MG63 (cell line): Measurements from ENCODE around the gene ZNF513. TPM values are rescaled to one million over a fixed set of nuclear protein-coding genes. Genes with fewer than 3 reads are reported as not detected.

Source experiments
- DNase-seq: peaks from one replicate; pipeline ENCODE4 v3.0.0-alpha.2; 2020
- H3K27me3 ChIP-seq: fragments of 250-450 bp; sonication (Bioruptor Pico); 2 replicates; pipeline ENCODE4 v1.5.1; 2020; ENCODE audit warnings: mild to moderate bottlenecking, moderate library complexity
- H3K36me3 ChIP-seq: fragments of 250-450 bp; sonication (Bioruptor Pico); 2 replicates; pipeline ENCODE4 v1.5.1; 2020; ENCODE audit warnings: mild to moderate bottlenecking, moderate library complexity
- H3K4me3 ChIP-seq: fragments of 250-450 bp; sonication (Bioruptor Pico); 2 replicates; pipeline ENCODE4 v1.5.1; 2020; ENCODE audit warnings: mild to moderate bottlenecking, moderate library complexity
- H3K9me3 ChIP-seq: fragments of 250-450 bp; sonication (Bioruptor Pico); 2 replicates; pipeline ENCODE4 v1.5.1; 2020; ENCODE audit warnings: mild to moderate bottlenecking, moderate library complexity
- total RNA-seq: library from RNA; depleted of rRNA; stranded (reverse); fragments of >200 nt; shearing (Covaris generic); gene quantifications from 2 replicates; pipeline ENCODE4 v1.2.3, GENCODE V29; 2014; ENCODE audit warnings: low replicate concordance

Gene ZNF513
- total RNA-seq, 1 experiment from 2014 or later = 6.5 TPM

DNA sequence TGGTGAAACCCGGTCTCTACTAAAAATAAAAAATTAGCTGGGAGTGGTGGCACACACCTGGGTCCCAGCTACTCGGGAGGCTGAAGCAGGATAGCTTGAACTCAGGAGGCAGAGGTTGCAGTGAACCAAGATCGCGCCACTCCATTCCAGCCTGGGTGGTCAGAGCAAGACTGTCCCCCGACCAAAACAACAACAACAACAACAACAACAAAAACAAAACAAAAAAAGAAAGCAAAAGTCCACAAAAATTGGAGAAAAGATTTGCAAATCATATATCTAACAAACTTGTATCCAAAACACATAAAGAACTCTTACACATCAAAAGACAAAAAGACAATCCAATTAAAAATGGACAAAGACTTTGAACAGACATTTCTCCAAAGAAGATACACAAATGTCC is 18.4 kb upstream of the ZNF513 start:
- no peak for DNase-seq
- Histone ChIP-seq H3K4me3 (no peak overlapping the region), H3K36me3 (peaks cover 33% of the 10 kb centered on the region), H3K27me3 (no peaks in the 10 kb centered on the region), H3K9me3 (no peaks in the 10 kb centered on the region)

- peaks cover 22% of the 10 kb centered on the region for H3K36me3 ChIP-seq
- H3K9me3 ChIP-seq = no peaks in the 10 kb centered on the region
- H3K4me3 ChIP-seq = no peak overlapping the region
- no peaks in the 10 kb centered on the region for H3K27me3 ChIP-seq
- no peak for DNase-seq
Measured at GRCh38 chr2:27393225-27393624, 12.7 kb upstream of the ZNF513 start.

- H3K27me3 ChIP-seq = no peaks in the 10 kb centered on the region
- peaks cover 32% of the 10 kb centered on the region for H3K36me3 ChIP-seq
- no peak overlapping the region for H3K4me3 ChIP-seq
- DNase-seq = no peak
- H3K9me3 ChIP-seq = no peaks in the 10 kb centered on the region
Measured at GRCh38 chr2:27390822-27391679, 10.5 kb upstream of the ZNF513 start.

- H3K36me3 ChIP-seq = peaks cover 83% of the 10 kb centered on the region
- no peaks in the 10 kb centered on the region for H3K27me3 ChIP-seq
- no peak for DNase-seq
- H3K9me3 ChIP-seq = no peaks in the 10 kb centered on the region
- H3K4me3 ChIP-seq = no peak overlapping the region
Measured at GRCh38 chr2:27381577-27382181, 1.1 kb upstream of the ZNF513 start.

- Histone ChIP-seq H3K36me3 (peaks cover 83% of the 10 kb centered on the region), H3K9me3 (no peaks in the 10 kb centered on the region), H3K4me3 (peak overlapping the region; percentile 59), H3K27me3 (no peaks in the 10 kb centered on the region)
- DNase-seq = no peak
Measured at GRCh38 chr2:27379836-27380625, 503 bp downstream of the ZNF513 start.

GRCh38 chr2:27379383-27379835 is 1.1 kb downstream of the ZNF513 start:
- peaks cover 83% of the 10 kb centered on the region for H3K36me3 ChIP-seq

GRCh38 chr2:27378809-27379290 is 1.7 kb downstream of the ZNF513 start:
- Histone ChIP-seq H3K36me3 (peaks cover 81% of the 10 kb centered on the region), H3K27me3 (no peaks in the 10 kb centered on the region), H3K9me3 (no peaks in the 10 kb centered on the region), H3K4me3 (no peak overlapping the region)
- no peak for DNase-seq

More at GRCh38 chr2:27379383-27379835, 1.1 kb downstream of the ZNF513 start:
- DNase-seq = no peak
- Histone ChIP-seq H3K27me3 (no peaks in the 10 kb centered on the region), H3K9me3 (no peaks in the 10 kb centered on the region), H3K4me3 (peak overlapping the region; percentile 59)

DNA sequence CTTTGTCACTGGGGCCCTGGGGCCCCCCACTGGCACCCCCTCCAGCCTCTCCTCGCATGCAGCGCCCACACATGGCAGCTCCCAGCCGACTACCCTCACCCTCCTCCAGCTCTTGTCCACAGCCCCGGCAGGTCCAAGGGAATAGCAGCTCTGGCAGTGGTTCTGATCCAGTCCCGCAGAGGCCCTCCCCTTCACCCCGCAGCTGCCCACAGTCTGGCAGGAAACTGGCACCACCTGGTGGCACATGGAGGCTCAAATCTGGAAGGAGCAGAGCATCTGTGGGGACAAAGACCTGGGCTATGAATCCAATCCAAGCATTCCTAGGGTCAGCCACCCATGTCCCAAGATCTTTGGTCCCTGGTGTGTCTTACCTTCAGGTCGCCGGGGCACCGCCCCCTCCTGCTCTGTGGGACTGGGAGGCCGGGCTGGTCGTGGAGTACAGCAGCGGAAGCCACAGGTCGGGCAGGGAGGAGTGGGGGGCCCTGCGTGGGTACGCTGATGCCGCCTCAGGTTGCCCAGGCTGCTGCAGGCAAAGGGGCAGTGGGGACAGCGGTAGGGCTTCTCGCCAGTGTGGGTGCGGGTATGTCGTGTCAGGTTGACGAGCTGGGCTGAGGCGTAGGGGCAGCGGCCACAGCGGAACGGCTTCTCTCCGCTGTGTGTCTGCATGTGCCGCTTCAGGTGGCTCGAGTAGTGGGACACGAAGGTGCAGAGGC is 2.3 kb downstream of the ZNF513 start:
- H3K27me3 ChIP-seq = no peaks in the 10 kb centered on the region
- H3K36me3 ChIP-seq = peaks cover 81% of the 10 kb centered on the region
- no peaks in the 10 kb centered on the region for H3K9me3 ChIP-seq
- peak; percentile 33 for DNase-seq
- H3K4me3 ChIP-seq = no peak overlapping the region

GRCh38 chr2:27377618-27378095 is 2.9 kb downstream of the ZNF513 start:
- Histone ChIP-seq H3K4me3 (no peak overlapping the region), H3K36me3 (peaks cover 84% of the 10 kb centered on the region), H3K27me3 (no peaks in the 10 kb centered on the region), H3K9me3 (no peaks in the 10 kb centered on the region)
- no peak for DNase-seq

DNA sequence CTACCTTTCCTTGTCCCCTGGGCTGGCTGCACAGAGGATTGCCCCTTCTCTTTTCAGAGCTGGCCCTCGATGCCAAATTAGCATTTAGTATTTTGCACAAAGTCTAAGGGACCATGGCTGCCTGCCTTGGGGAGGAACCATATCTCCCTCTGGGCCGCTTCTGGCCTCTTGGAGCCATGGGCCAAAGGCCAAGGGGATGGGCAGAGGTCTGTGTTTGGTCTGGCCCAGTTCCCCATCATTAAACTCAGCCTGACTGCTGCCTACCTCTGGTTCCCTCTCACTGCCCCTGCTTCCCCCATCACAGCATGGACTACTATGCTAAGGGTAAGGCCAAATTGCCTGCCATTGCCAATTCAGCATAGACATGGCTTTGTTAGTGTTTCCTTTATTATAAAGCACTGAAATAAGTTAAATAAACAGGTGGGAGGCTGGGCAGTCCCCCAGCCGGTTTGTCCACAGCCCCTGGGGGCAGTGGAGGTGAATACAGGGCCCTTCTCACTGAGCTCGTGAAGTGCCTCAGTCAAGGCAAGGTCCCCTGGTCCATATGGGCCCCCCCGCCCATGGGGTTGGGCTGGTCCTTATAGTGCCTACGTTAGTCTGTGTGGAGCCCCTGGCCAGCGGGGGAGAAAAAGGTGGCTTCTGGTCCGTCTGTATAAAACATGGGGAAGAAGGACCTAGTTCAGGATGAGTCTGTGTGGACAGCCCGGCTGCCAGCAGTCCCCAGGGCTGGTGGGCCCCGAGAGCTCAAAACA is 3.5 kb downstream of the ZNF513 start:
- peaks cover 86% of the 10 kb centered on the region for H3K36me3 ChIP-seq
- DNase-seq = no peak
- H3K9me3 ChIP-seq = no peaks in the 10 kb centered on the region
- no peak overlapping the region for H3K4me3 ChIP-seq
- no peaks in the 10 kb centered on the region for H3K27me3 ChIP-seq

DNA sequence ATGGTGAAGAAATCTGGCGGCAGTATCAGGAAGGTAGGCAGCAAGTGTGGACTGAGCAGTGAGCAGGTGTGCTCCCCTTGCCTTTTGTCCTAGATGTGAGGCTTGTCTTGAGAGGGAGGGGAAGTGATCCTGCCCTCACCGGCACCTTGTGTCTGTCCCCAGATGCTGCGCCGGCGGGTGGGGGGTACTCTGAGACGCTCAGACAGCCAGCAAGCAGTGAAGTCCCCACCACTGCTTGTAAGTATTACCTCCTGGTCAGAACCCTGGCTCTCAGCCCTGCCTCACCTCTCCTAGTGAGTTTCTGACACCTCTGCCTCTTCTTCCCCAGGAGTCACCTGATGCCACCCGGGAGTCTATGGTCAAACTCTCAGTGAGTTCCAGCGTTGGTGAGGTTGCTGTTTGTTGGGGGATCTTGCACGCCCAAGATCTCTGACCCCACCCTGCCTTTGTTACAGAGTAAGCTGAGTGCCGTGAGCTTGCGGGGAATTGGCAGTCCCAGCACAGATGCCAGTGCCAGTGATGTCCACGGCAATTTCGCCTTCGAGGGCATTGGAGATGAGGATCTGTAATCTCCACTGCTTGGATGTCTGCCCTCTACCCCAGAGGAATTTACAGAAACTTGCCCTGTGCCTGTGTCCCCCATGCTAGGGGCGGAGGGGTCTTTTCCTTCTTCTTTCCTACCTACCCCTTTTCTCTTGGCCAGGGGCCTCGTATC is 4.2 kb downstream of the ZNF513 start:
- DNase-seq = no peak
- H3K9me3 ChIP-seq = no peaks in the 10 kb centered on the region
- peaks cover 86% of the 10 kb centered on the region for H3K36me3 ChIP-seq
- no peak overlapping the region for H3K4me3 ChIP-seq
- no peaks in the 10 kb centered on the region for H3K27me3 ChIP-seq

GRCh38 chr2:27375513-27376099 is 4.9 kb downstream of the ZNF513 start:
- DNase-seq = no peak
- no peak overlapping the region for H3K4me3 ChIP-seq
- no peaks in the 10 kb centered on the region for H3K27me3 ChIP-seq
- no peaks in the 10 kb centered on the region for H3K9me3 ChIP-seq
- peaks cover 81% of the 10 kb centered on the region for H3K36me3 ChIP-seq

DNA sequence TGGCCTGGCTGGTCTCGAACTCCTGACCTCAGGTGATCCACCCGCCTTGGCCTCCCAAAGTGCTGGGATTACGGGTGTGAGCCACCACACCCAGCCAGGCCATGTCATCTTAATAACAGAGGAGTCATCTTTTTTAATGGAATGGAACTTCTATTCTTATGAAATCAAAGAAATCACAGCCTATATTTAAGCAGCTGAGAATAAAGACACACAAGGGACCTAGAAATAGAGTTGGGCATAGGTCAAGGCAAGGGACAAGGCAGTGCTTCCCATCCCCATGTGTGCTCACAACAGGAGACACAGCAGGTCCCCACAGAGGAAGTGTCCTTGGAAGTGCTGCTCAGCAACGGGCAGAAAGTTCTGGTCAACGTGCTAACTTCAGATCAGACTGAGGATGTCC is 7.0 kb downstream of the ZNF513 start:
- no peak overlapping the region for H3K4me3 ChIP-seq
- no peaks in the 10 kb centered on the region for H3K27me3 ChIP-seq
- peaks cover 81% of the 10 kb centered on the region for H3K36me3 ChIP-seq
- no peaks in the 10 kb centered on the region for H3K9me3 ChIP-seq
- no peak for DNase-seq

GRCh38 chr2:27372937-27373336 is 7.6 kb downstream of the ZNF513 start:
- peaks cover 81% of the 10 kb centered on the region for H3K36me3 ChIP-seq
- no peak for DNase-seq
- no peak overlapping the region for H3K4me3 ChIP-seq

More at GRCh38 chr2:27372937-27373336, 7.6 kb downstream of the ZNF513 start:
- H3K27me3 ChIP-seq = no peaks in the 10 kb centered on the region
- H3K9me3 ChIP-seq = no peaks in the 10 kb centered on the region
